DMS 273 (cell line): Measurements from ENCODE around the gene TMEM272.
A peak's percentile ranks its signal among the peaks of the same experiment; 100 is the strongest.

Experiments used
- DNase-seq: peaks from one replicate; lab custom pipeline; 2025; ENCODE audit not compliant: unreplicated experiment; lab: John Stamatoyannopoulos, UW

The TMEM272 gene

DNA sequence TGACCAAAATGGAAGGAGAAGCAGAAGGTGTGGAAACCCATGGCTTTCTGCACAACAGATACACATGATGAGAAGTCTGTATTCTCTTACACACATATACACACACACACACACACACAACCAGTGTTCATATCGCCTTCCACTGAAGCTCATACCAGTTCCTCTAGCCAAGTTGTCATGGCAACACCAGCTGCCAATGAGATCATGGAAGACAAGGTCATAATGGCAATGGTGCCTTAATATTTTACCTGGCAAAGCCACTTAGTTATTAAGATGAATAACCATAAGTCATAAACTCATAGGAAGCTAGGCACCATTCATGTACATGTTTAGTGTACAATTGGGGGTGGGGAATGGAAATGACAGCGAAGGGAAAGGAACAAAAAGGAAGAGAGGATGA, 38.4 kb downstream of the TMEM272 start:
- DNase-seq = peak; percentile 77

DNA sequence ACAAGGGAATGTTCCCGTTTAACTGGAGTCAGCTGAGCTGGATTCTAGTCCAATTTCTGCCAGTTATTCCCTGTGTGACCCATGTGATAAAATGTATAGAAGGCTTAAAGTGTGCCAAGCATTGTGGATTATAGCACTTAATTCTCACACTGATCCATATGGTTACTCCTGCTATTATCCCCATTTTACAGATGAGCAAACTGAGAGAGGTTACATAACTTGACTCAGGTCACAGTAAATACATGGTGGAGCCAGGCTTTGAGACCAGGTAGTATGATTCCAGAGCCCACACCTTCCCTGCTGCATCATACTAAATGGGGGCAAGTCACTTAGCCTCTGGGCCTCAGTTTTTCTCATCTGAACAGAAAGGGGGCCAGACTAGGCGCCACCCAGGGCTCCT, 39.1 kb downstream of the TMEM272 start:
- no peak for DNase-seq

DNA sequence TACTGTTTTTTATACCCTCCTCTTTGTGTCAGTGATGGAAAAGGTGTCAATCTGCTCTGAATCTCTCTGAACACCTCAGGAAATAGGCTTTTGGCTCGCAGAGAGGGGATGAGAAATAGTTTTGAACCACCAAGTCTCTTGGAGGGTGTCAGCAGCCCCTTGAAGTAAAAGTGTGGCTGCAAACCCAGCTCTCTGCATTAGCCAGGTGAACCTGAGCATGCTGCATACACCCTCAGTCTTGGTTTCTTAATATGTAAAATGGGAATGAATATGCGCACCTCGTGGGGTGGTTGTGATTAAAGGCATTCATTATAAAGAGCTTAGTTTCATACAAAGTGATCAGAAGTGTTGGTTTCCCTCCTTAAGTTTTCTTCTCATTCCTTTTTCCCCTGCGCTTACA, 39.7 kb downstream of the TMEM272 start:
- no peak for DNase-seq

DNA sequence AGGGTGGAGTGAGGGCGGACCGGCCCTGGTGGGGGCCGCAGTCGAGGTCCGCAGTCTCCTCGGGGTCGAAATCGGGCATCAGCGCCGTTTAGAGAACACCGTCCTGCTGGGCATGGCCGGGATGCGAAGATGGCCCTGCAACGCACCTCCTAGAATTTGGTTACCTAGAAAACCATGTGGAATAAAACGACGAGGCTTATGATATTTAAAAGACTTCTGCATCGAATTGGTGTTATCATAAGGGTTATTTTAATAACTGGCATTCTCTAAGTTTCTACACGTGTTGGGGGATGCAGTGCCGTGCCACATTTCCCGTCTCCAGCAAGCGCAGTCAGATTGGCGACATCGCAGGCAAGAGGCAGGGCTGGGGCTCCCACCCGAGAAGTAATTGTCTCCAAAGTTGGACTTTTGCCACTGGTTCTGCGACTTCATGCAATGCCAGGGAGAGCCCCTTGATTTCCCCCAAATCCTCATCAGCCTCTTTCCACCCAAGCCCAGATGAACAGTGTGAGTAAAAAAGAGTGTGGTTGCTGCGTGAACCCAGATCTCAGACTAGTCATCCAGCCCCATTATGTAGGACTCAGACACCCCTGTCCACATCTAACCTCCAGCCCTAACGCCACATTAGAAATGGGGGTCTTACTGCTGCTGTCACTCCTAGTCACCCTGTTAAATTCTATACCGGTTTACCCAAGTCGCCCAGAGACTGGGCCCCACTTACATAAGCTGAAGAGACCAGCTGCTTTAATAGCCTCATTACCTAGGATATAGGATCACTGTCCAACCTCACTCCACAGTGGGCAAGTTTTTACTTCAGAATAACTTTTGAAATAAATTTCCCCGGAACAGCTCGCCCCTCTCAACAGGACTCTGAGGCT, 40.4 kb downstream of the TMEM272 start:
- DNase-seq = peak; percentile 26

DNA sequence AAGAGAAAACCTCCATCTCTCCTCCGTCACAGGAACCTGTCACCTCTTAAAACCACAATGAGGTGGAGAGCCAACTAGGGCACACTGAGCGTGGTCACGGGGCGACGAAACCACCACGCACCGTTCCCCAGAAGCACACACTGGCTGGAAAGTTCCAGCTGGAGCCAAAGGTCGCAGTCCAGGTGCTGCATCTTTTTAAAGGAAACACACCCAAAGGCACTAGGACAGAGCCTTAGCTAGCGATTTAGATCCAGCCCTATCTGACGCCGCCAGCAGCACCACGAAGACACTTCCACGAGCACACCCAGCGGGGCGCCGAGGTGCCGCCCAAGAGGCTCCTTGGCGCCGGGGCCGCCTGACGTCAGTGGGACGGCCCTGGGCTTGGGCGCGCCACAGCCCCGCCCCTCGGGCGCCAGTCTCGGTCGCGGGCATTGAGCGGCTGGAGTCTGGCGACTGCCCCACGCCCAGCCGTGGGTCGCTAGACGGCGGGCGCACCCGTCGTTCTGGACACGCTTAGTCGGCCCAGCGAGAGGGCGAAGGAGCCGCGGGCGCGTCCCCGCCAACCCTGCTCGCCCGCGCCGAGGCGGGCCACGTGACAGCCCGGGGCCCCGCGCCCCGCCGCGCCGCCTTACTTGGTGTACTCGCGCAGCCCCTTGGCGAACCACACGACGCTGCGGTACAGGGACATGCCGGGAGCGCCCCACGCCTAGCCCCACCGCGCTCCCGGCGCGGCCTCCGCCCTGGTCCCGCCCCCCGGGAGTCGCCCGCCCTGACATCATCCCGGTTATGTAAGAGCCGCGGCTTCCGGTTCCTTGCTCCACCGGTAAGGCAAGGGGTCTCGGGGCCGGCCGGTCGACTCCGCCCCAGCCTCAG, 41.3 kb downstream of the TMEM272 start, which contains the start of gene DHRS12:
Gene DHRS12 (minus strand): TSS at position 742 of the 873 bp plus-strand sequence. CDS start 4,504 bp downstream, outside the sequence.
- peak; percentile 88 for DNase-seq

GRCh38 chr13:51802631-51803418, 42.2 kb downstream of the TMEM272 start:
- peak; percentile 37 for DNase-seq

DNA sequence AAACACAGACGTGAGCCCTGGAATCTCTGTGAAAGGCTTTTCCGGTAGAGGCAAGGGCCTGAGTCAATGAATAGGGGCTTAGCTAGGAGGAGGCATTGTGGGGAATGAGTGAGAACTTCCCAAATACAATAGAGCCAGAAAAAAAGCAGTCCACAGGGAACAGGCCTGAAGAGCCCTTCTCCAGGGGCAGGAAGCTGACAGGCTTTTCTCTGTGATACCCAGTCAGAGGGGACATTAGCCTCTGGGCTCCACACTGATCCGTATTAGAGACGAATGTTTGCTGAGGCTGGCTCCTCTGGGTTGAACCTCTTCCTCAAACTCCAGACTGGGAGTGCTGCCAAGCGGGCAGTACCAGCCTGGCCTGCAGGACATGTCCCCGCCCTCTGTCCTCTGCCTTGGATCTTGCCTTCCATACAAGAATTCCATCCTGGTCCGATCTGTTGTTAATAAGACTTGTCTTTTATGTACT, 43.3 kb downstream of the TMEM272 start:
- peak; percentile 23 for DNase-seq

DNA sequence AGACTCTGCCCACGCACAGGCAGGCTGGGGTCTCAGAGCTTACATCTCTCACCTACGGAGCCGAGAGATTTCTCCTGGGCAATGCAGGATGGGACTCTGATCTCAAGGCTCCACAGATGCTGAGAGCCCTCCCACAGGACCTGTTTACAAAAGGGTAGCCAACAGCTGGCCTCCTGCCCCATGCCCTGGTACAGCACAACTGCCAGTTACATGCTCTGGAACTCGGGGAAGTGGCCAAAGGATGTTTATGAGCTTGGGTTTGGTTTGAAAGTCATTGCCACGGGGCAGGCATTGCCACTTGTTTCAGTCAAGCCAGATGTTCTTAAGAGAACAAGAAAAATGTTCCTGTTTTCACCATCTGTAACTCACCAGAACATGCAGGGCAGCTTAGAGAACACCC, 44.5 kb downstream of the TMEM272 start:
- peak; percentile 46 for DNase-seq

GRCh38 chr13:51799261-51799660, 45.7 kb downstream of the TMEM272 start:
- no peak for DNase-seq

DNA sequence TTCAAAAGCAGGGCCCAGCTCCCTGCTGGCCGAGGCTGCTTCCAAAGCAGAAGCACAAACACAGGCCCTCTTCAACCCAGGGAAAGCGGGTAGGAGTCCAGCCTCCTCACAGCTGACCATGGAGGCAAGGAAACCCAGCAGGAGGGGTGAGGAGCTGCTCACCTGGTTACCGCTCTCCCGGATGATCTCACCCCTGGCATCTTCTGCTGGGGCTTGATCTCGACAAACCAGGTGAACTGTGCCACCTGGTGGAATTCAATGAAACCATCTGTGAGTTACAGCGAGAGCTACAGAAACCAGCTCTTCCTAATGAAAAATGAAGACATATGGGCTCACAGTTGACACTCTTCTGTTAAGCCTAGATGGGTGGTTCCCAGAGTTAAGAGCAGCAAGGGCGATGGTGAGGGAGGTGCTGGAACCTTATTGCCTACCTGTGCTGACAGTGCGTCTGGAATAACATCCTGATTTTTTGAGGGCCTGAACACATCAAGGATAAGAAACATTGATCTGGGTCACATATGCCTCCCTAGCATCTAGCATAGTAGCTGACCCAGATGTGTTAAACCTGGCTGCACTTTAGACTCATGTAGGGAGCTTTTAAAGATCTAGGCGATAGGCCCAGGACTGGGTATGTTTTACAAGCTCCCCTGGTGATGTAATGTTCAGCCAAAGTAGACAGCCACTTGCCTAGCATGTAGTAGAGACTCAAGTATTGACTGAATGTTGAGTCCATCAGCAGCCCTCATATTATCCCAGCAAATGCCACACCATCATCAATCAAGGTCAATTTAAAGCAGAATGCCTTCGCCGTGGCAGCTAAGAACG, 47.1 kb downstream of the TMEM272 start:
- DNase-seq = peak; percentile 83

DNA sequence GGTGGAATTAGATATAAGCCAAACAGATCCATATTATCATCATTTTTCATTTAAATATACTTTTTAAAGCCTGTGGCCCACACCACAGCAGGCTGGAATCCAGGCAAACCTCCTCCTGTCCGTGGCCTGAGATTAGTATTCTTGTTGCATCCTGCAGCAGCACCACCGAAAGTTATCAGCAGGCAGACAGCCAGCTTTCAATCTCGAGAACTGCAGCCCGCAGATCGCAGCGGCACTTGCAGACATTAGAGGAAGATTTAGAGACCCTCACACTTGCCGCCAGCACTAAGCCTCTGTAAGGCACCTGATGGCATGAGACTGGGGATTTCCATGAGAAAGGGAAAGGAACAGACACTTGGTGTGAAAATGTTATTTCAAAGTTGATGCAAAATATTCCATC, 48.4 kb downstream of the TMEM272 start:
- no peak for DNase-seq

- DNase-seq = no peak
Observed at GRCh38 chr13:51795419-51795818, 49.6 kb downstream of the TMEM272 start.

DNA sequence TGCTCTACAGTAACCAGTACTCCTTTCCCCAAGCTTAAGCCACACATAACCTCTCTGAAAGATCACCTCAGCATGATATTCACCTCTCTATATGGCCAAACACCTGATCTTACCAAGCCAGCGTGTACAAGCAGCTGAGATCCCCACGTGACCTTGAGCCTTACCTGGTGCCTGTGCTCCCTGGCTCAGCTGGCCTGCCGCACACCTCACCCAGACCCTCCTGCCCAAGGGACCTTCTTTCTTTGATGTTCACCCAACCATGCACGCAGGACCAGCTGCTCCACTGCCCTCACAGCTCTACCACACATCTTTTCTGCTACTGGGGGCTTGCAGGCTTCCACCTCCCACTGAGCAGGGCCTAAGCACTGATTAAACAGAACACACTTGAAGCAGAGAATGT, 50.0 kb downstream of the TMEM272 start:
- no peak for DNase-seq

DNA sequence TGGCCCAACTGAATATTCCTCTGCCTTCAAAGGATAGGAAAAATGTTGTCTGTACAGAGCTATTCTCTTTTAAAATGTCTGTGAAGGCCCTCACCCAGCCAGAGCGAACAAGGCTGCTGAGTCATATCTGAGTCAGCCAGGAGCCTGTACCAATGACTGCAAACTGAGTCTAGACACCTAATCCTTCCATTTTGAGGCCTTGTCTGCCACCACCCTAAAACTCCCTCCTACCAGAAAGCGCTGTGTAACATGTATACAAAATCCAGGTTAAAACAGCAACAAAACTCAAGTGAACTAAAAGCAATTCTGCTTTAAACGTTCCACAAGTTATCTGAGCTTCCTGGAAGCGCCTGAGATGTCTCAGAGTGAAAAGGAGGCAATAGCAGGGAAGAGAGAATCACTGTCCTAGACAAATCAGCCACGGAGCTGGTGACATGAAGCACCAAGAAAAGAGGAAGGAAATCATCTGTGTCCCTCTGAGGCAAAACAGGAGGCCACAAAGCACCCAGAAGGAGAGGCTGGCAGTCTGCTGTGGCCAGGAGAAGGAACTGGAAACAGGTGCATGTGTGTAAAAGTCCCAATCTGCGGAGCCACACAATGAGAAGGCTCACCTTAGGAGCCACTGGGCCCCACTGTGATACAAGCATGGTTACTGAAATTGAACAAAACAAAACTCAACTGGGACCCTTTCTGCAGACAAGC, 51.3 kb downstream of the TMEM272 start:
- DNase-seq = no peak

DNA sequence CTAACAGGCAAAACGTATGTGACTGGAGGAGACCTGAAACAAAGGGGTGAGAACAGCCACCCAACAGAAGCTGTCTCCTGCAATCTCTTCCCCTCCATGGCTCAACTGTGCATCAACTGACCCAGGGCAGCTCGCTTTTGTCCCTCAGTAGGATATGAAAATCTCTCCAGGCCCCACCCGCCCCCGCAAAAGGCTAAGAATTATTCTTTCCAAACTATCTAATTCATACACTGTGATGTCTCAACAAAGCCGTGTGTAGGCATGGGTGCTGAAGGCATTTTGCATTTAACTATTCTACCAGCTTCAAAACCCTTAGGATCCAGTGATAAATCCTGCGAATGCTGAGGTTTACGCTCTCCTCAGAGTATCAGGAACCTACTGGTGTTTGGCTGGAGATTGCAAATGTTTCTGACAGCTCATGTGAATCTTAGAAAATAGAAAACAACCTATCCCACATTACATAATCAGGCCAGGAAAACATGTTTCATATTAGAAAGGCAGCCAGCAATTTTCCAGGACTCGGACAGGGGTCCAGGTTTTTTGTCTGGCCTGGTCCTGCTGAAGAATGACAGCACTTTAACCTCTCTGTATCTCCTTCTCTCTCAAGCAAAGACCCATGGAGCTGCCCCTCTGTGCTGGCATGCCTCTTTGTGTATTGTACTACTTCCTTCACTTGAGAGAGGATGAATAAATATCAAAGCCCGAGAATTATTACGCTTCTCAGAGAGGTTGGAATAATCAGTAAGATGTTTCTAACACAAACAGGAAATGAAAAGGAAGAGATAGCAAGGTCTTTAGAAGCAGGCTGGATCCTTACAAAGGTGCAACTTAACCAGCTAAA, 58.3 kb downstream of the TMEM272 start:
- peak; percentile 62 for DNase-seq

DNA sequence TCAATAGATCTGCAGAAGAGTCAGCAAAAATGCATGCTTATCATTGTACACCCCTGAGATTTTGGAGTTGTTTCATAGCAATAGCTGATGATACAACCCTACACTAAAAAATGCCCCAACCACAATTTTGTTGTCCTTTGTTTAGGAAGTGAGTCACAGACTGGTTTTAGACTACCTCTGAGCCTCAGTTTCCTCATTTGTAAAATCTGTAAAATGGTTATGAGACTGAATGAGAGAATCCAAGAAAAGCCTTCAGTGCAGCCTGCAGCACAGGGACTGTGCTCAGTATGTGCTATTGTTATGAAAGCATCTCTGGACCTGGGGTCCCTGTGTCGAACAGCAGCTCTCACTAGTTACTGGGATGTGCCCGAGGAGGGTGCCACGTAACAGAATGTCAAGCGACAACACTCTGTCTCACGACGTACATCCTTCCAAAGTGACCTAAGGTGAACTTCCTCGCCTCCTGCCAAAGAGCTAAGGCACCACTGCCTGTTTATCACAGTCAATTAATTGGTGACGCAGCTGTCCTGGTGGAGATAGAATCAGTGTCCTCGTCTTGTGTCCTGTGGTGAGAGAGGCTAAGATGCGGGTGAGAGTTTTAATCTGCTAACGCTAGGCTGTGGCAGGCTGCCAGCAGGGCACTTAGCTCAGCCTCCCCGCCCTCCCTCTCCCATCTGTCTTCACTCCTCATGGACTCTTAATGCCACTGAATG, 59.1 kb downstream of the TMEM272 start:
- DNase-seq = peak; percentile 97

- no peak for DNase-seq
Observed at GRCh38 chr13:51784097-51784496, 60.9 kb downstream of the TMEM272 start.
